Activated CD8-positive, alpha-beta memory T cell treated with anti-CD3 and anti-CD28 coated beads for 36 hours (primary cell): Measurements from ENCODE around the gene IGF2BP1. TPM values are rescaled to one million over a fixed set of nuclear protein-coding genes. Genes with fewer than 3 reads are reported as not detected.

Experiments used
- total RNA-seq, 2 experiments: library from RNA; stranded (reverse); gene quantifications; one replicate each; pipeline ENCODE4 v1.2.3, GENCODE V29; 2021

IGF2BP1 gene
- total RNA-seq, 2 experiments from 2014 or later, result 0.40 to 0.59 TPM

Other genes with a start within 250 kb of the IGF2BP1 start
- not detected for gene TTLL6, start 180.2 kb upstream of the IGF2BP1 start, total RNA-seq
- gene CALCOCO2, start 166.3 kb upstream of the IGF2BP1 start, total RNA-seq, result 10 to 100 TPM; 68.4 to 83.8 TPM
- 100 to 1,000 TPM; 138 TPM for gene ATP5MC1, start 104.6 kb upstream of the IGF2BP1 start, total RNA-seq
- gene UBE2Z, start 89.0 kb upstream of the IGF2BP1 start, total RNA-seq, result 10 to 100 TPM; 92.5 to 95.7 TPM
- gene SNF8, start 52.5 kb upstream of the IGF2BP1 start, total RNA-seq, result 100 to 1,000 TPM; 144 to 162 TPM
- gene GIP, start 28.8 kb upstream of the IGF2BP1 start, total RNA-seq, result not detected
- not detected for gene B4GALNT2, start 135.4 kb downstream of the IGF2BP1 start, total RNA-seq
- 10 to 100 TPM; 25.7 to 26.2 TPM for gene GNGT2, start 213.2 kb downstream of the IGF2BP1 start, total RNA-seq
- 10 to 100 TPM; 49.7 to 52.0 TPM for gene ABI3, start 213.3 kb downstream of the IGF2BP1 start, total RNA-seq
- not detected for gene PHOSPHO1, start 233.4 kb downstream of the IGF2BP1 start, total RNA-seq